GM15510 (cell line): ENCODE measurements around the gene CUX1.

Experiments used
- POLR2A ChIP-seq: IDR thresholded peaks from 3 replicates; pipeline ENCODE4 v1.6.1; 2011; ENCODE audit warnings: borderline replicate concordance; ENCODE audit not compliant: insufficient read length; ENCODE audit errors: extremely low read depth

CUX1 gene

GRCh38 chr7:102101111-102101551, 283.7 kb downstream of the CUX1 start:
- TF ChIP-seq POLR2A: no peak

GRCh38 chr7:102101926-102102325, 284.5 kb downstream of the CUX1 start:
- TF ChIP-seq POLR2A: no peak

- no peak for TF ChIP-seq POLR2A
Observed at GRCh38 chr7:102103027-102103372, 285.6 kb downstream of the CUX1 start.

GRCh38 chr7:102104245-102104644, 286.8 kb downstream of the CUX1 start:
- no peak for TF ChIP-seq POLR2A

GRCh38 chr7:102106625-102107024, 289.2 kb downstream of the CUX1 start:
- TF ChIP-seq POLR2A: no peak

GRCh38 chr7:102107474-102108104, 290.2 kb downstream of the CUX1 start:
- no peak for TF ChIP-seq POLR2A

- TF ChIP-seq POLR2A: no peak
Observed at GRCh38 chr7:102111061-102112041, 293.9 kb downstream of the CUX1 start.

GRCh38 chr7:102115181-102115580, 297.8 kb downstream of the CUX1 start:
- no peak for TF ChIP-seq POLR2A

GRCh38 chr7:102115931-102116330, 298.5 kb downstream of the CUX1 start:
- TF ChIP-seq POLR2A: no peak

GRCh38 chr7:102117743-102118142, 300.3 kb downstream of the CUX1 start:
- TF ChIP-seq POLR2A: no peak

- TF ChIP-seq POLR2A: no peak
Observed at GRCh38 chr7:102119213-102119651, 301.8 kb downstream of the CUX1 start.

GRCh38 chr7:102119925-102120324, 302.5 kb downstream of the CUX1 start:
- no peak for TF ChIP-seq POLR2A

- TF ChIP-seq POLR2A: no peak
Observed at GRCh38 chr7:102120666-102121195, 303.3 kb downstream of the CUX1 start.

GRCh38 chr7:102122026-102122425, 304.6 kb downstream of the CUX1 start:
- TF ChIP-seq POLR2A: no peak

GRCh38 chr7:102125127-102125596, 307.7 kb downstream of the CUX1 start:
- TF ChIP-seq POLR2A: no peak

- TF ChIP-seq POLR2A: no peak
Observed at GRCh38 chr7:102128303-102128702, 310.9 kb downstream of the CUX1 start.

GRCh38 chr7:102129636-102130370, 312.4 kb downstream of the CUX1 start:
- no peak for TF ChIP-seq POLR2A
